SU-DHL-6 (cell line): ENCODE data around the gene ASGR1.

Experiments
- H2AFZ ChIP-seq: fragments of 200-600 bp; sonication (generic); 2 replicates; pipeline ENCODE4 v1.6.1; 2014; ENCODE audit warnings: low read depth, mild to moderate bottlenecking, moderate library complexity, mixed read lengths, antibody characterized with exemption, low read length; ENCODE audit not compliant: severe bottlenecking
- H3F3A ChIP-seq: fragments of 200-600 bp; shearing (Covaris generic); 2 replicates; pipeline ENCODE4 v1.6.0; 2016; ENCODE audit warnings: antibody characterized with exemption, mild to moderate bottlenecking; ENCODE audit not compliant: insufficient read depth
- H3K27ac ChIP-seq: fragments of 200-600 bp; sonication (generic); 2 replicates; pipeline ENCODE4 v1.5.1; 2016; ENCODE audit warnings: low read depth, mild to moderate bottlenecking, low read length, moderate library complexity, mixed read lengths
- H3K27me3 ChIP-seq: fragments of 200-600 bp; sonication (generic), shearing (Covaris generic); 2 replicates; pipeline ENCODE4 v1.6.0; 2014; ENCODE audit warnings: mild to moderate bottlenecking, low read length
- H3K36me3 ChIP-seq: fragments of 200-600 bp; sonication (generic); 2 replicates; pipeline ENCODE4 v1.6.1; 2014; ENCODE audit warnings: mild to moderate bottlenecking, low read length, mixed read lengths
- H3K4me2 ChIP-seq: fragments of 300-600, 200-600 bp; shearing (Covaris generic), sonication (generic); 2 replicates; pipeline ENCODE4 v1.6.0; 2014; ENCODE audit warnings: low read length, low read depth, mild to moderate bottlenecking; ENCODE audit not compliant: poor library complexity, severe bottlenecking
- H3K4me3 ChIP-seq: fragments of 200-600 bp; sonication (generic); 2 replicates; pipeline ENCODE4 v1.5.1; 2014; ENCODE audit warnings: antibody characterized with exemption, low read length, mild to moderate bottlenecking, mixed read lengths; ENCODE audit not compliant: insufficient read depth, poor library complexity, severe bottlenecking
- H3K79me2 ChIP-seq: fragments of 200-600 bp; sonication (generic); 2 replicates; pipeline ENCODE4 v1.6.1; 2014; ENCODE audit warnings: mild to moderate bottlenecking, low read length, moderate library complexity; ENCODE audit not compliant: insufficient read depth
- H3K9ac ChIP-seq: fragments of 200-600 bp; sonication (generic); 2 replicates; pipeline ENCODE4 v1.7.0; 2014; ENCODE audit warnings: mild to moderate bottlenecking, low read length
- H3K9me2 ChIP-seq: fragments of 200-600 bp; sonication (generic); replicated peaks from 2 replicates; pipeline ENCODE4 v1.6.1; 2014; ENCODE audit warnings: low read length; ENCODE audit not compliant: insufficient read depth
- H3K9me3 ChIP-seq: fragments of 200-600 bp; sonication (generic); 2 replicates; pipeline ENCODE4 v1.6.1; 2014; ENCODE audit warnings: low read length, mixed read lengths; ENCODE audit not compliant: insufficient read depth
- H4K20me1 ChIP-seq: fragments of 200-600 bp; sonication (generic); 2 replicates; pipeline ENCODE4 v1.6.1; 2014; ENCODE audit warnings: low read depth, mild to moderate bottlenecking, antibody characterized with exemption, low read length, moderate library complexity, mixed read lengths
- CTCF ChIP-seq: fragments of 200-600 bp; sonication (generic); IDR thresholded peaks from one replicate; pipeline ENCODE4 v1.5.1; 2017; ENCODE audit warnings: antibody characterized with exemption, mild to moderate bottlenecking, low read length, moderate library complexity; ENCODE audit not compliant: insufficient read depth, poor library complexity, severe bottlenecking
- EZH2phosphoT487 ChIP-seq: fragments of 200-600 bp; sonication (generic), shearing (Covaris generic); conservative IDR thresholded peaks from 2 replicates; pipeline ENCODE4 v1.6.1; 2018; ENCODE audit warnings: mild to moderate bottlenecking, antibody characterized with exemption, low read length, moderate library complexity, mixed read lengths

Gene ASGR1

GRCh38 chr17:7207120-7208001, 28.2 kb upstream of the ASGR1 start:
- no peaks in the 10 kb centered on the region for H3K27me3 ChIP-seq
- H3K4me3 ChIP-seq = no peak overlapping the region
- H3F3A ChIP-seq = peaks cover 3% of the 10 kb centered on the region; the same call in 1 of the 2 replicates
- H3K27ac ChIP-seq = no peak overlapping the region
- no peaks in the 10 kb centered on the region for H3K9me2 ChIP-seq
- H3K79me2 ChIP-seq = no peaks in the 10 kb centered on the region
- no peak for TF ChIP-seq CTCF
- TF ChIP-seq EZH2phosphoT487 = no peak
- no peaks in the 10 kb centered on the region for H3K9me3 ChIP-seq
- H3K9ac ChIP-seq = no peak overlapping the region
- no peaks in the 10 kb centered on the region for H3K36me3 ChIP-seq
- no peaks in the 10 kb centered on the region for H4K20me1 ChIP-seq
- no peak overlapping the region for H3K4me2 ChIP-seq
- H2AFZ ChIP-seq = no peak overlapping the region

- Histone ChIP-seq H3K79me2 (no peaks in the 10 kb centered on the region), H3K4me2 (peak overlapping the region; percentile 77), H3K27ac (no peak overlapping the region), H3K4me3 (peak overlapping the region; percentile 41), H3K9me3 (no peaks in the 10 kb centered on the region), H3F3A (peaks cover 3% of the 10 kb centered on the region; the same call in 1 of the 2 replicates), H3K9me2 (no peaks in the 10 kb centered on the region), H4K20me1 (no peaks in the 10 kb centered on the region), H3K9ac (peak overlapping the region; percentile 42; the same call in 1 of the 2 replicates), H3K36me3 (no peaks in the 10 kb centered on the region), H2AFZ (peak overlapping the region; percentile 97), H3K27me3 (no peaks in the 10 kb centered on the region)
- no peak for TF ChIP-seq CTCF
- TF ChIP-seq EZH2phosphoT487 = no peak
Measured at GRCh38 chr17:7205561-7205960, 26.4 kb upstream of the ASGR1 start.

- Histone ChIP-seq H3K9me3 (no peaks in the 10 kb centered on the region), H4K20me1 (no peaks in the 10 kb centered on the region), H3K9ac (peak overlapping the region; percentile 42; the same call in 1 of the 2 replicates), H2AFZ (peak overlapping the region; percentile 97), H3K79me2 (no peaks in the 10 kb centered on the region), H3K9me2 (no peaks in the 10 kb centered on the region), H3F3A (peaks cover 3% of the 10 kb centered on the region; the same call in 1 of the 2 replicates), H3K36me3 (no peaks in the 10 kb centered on the region), H3K4me3 (peak overlapping the region; percentile 41), H3K27ac (no peak overlapping the region), H3K4me2 (peak overlapping the region; percentile 77), H3K27me3 (no peaks in the 10 kb centered on the region)
- TF ChIP-seq EZH2phosphoT487 = no peak
- no peak for TF ChIP-seq CTCF
Measured at GRCh38 chr17:7204828-7205461, 25.8 kb upstream of the ASGR1 start.
